PFSK-1 (cell line): ENCODE results near the gene UBA5.
A peak's percentile ranks its signal among the peaks of the same experiment; 100 is the strongest.

Source experiments
- FOXP2 ChIP-seq: optimal IDR thresholded peaks from 2 replicates; pipeline ENCODE3; 2011; ENCODE audit warnings: borderline replicate concordance, control low read depth, inconsistent platforms; ENCODE audit not compliant: insufficient read depth; ENCODE audit errors: extremely low read length, extremely low read depth
- POLR2AphosphoS5 ChIP-seq: IDR thresholded peaks from 2 replicates; pipeline ENCODE4 v1.6.1; 2012; ENCODE audit warnings: low read depth, mild to moderate bottlenecking, control low read depth, low read length, moderate library complexity
- SIN3A ChIP-seq: IDR thresholded peaks from 2 replicates; pipeline ENCODE4 v1.6.1; 2012; ENCODE audit warnings: mild to moderate bottlenecking, low read length, moderate library complexity, borderline replicate concordance; ENCODE audit not compliant: insufficient read depth
- TAF1 ChIP-seq: IDR thresholded peaks from 2 replicates; pipeline ENCODE4 v1.6.1; 2012; ENCODE audit warnings: low read length, control low read depth, borderline replicate concordance; ENCODE audit not compliant: insufficient read depth
- TF ChIP-seq, protein P1 (sequence below), 2 experiments: IDR thresholded peaks; 2 replicates each; pipeline versions ENCODE4 v1.6.1 to v1.8.0; 2011 to 2012; ENCODE audit warnings: low read depth in 2 of 2, low read length in 2 of 2, control low read depth in 1 of 2, inconsistent platforms in 1 of 2, mild to moderate bottlenecking in 1 of 2, moderate library complexity in 1 of 2; ENCODE audit not compliant: insufficient read depth in 1 of 2

Gene UBA5

DNA sequence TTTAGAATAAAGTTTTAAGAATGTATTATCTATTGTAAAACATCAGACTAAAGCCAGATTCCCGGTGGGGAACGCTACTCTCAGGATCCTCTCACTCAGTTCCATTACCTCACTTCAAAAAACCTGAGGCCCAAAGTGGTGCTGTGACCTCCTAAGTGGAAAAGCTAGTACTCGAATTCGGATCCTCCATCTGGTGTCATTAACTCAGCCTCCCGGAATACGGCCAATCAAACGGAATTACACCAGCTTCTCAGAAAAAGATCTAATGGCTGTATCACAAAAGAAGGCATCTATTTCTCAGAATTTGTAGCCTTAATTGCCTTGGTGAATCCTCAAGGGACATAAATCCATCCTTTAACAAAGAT, 1.1 kb upstream of the UBA5 start:
- TF ChIP-seq, protein P1, sequence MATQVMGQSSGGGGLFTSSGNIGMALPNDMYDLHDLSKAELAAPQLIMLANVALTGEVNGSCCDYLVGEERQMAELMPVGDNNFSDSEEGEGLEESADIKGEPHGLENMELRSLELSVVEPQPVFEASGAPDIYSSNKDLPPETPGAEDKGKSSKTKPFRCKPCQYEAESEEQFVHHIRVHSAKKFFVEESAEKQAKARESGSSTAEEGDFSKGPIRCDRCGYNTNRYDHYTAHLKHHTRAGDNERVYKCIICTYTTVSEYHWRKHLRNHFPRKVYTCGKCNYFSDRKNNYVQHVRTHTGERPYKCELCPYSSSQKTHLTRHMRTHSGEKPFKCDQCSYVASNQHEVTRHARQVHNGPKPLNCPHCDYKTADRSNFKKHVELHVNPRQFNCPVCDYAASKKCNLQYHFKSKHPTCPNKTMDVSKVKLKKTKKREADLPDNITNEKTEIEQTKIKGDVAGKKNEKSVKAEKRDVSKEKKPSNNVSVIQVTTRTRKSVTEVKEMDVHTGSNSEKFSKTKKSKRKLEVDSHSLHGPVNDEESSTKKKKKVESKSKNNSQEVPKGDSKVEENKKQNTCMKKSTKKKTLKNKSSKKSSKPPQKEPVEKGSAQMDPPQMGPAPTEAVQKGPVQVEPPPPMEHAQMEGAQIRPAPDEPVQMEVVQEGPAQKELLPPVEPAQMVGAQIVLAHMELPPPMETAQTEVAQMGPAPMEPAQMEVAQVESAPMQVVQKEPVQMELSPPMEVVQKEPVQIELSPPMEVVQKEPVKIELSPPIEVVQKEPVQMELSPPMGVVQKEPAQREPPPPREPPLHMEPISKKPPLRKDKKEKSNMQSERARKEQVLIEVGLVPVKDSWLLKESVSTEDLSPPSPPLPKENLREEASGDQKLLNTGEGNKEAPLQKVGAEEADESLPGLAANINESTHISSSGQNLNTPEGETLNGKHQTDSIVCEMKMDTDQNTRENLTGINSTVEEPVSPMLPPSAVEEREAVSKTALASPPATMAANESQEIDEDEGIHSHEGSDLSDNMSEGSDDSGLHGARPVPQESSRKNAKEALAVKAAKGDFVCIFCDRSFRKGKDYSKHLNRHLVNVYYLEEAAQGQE (IDR thresholded peaks at IDR 0.05; ENCODE audit: insufficient read depth in 1 of 2, low read depth in 2 of 2, low read length in 2 of 2) = no peak
- no peak for TF ChIP-seq SIN3A
- TF ChIP-seq TAF1 = no peak
- no peak for TF ChIP-seq POLR2AphosphoS5
- no peak for TF ChIP-seq FOXP2

DNA sequence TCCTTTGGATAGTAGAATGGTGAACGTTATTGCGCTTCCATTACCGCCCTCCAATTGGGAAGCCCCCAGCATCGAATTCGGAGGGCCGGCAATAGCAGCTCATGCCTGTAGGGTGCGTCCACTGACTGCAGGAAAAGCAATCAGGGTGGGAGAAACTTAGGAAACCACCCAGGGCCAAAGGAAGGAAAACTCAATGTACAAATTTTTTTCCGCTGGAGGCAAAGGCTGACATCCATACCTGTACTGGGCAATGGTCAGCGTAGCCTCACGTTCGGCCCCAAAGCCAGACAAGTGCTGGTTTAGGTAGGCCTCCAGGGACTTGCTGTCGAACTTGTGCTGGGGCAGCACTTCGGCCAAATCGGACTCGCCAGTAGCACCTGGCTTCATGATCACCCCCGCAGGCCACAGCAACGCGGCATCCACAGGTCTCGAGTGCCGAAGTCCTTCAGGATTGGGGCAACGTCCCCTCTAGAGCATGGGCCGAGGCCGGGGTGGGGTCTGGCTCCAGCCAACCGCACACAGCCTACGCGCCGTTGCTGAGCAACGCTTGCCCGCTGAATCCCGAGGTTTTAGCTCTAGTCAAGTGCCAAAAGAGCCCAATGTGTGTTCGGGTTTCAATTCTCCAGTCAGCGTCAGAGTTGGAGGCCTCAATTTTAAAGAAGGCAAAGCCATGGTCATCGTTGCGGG, 621 bp upstream of the UBA5 start, which contains the start of gene ACAD11:
Gene ACAD11, minus strand, starts transcription at position 445 of the 687 bp plus-strand sequence. Its CDS starts 58 bp downstream, at position 387.
- peak; percentile 18 for TF ChIP-seq FOXP2
- TF ChIP-seq, protein P1 (IDR thresholded peaks at IDR 0.05; ENCODE audit: insufficient read depth in 1 of 2, low read depth in 2 of 2, low read length in 2 of 2) = no peak

DNA sequence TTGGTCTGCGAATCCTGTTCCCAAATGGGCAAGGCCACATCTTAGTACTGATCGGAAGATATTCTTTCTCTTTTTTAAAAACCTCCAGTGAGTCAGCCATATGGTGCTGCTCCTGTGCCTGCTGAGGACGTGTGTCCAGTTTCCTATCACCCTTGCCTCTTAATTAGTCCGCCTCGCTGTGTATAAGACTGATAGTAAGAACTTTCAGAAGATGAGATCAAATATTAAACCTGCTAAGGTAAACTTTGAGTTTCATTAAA, 612 bp downstream of the UBA5 start:
- TF ChIP-seq POLR2AphosphoS5 = no peak
- no peak for TF ChIP-seq FOXP2
- TF ChIP-seq, protein P1 (IDR thresholded peaks at IDR 0.05; ENCODE audit: insufficient read depth in 1 of 2, low read depth in 2 of 2, low read length in 2 of 2) = no peak
- TF ChIP-seq TAF1 = no peak
- no peak for TF ChIP-seq SIN3A

DNA sequence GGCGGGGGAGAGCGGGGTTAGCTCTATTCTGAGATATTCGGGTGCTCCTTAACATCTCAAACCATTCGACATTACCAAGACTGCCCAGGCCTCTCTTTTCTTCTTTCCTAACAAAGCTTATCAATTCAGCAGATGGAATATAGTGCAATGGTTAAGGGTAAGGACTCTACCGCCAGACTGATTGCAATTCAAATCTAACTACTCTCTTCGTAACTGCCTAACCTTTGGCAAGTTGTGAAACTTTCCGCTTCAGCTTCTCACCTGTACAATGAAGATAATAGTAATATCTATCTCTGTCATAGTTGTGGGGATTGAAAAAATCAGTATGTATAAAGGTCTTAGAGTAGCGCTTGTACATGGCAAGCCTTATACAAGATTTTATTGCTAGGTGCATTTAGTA, 972 bp downstream of the UBA5 start:
- no peak for TF ChIP-seq POLR2AphosphoS5
- no peak for TF ChIP-seq TAF1

DNA sequence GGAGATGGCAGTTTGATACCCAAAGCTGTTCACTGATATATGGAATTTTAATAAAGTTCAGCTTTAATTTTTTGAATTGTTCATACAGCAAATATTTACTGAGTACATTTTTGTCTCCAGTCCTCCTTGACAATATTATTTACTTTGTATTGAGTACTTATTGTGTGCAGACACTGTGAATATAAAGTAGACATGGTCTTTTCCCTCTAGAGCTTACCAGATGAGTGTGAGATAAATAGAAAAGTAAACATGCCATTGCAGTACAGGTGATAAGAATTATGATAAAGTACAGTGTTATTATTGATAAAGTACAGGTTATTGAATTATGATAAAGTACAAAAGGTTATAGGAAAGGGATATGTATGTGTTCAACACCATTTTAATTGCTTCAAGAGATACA, 2.1 kb downstream of the UBA5 start:
- TF ChIP-seq POLR2AphosphoS5 (no peak), TAF1 (no peak), SIN3A (no peak), FOXP2 (no peak)
- TF ChIP-seq, protein P1 (IDR thresholded peaks at IDR 0.05; ENCODE audit: insufficient read depth in 1 of 2, low read depth in 2 of 2, low read length in 2 of 2) = no peak

DNA sequence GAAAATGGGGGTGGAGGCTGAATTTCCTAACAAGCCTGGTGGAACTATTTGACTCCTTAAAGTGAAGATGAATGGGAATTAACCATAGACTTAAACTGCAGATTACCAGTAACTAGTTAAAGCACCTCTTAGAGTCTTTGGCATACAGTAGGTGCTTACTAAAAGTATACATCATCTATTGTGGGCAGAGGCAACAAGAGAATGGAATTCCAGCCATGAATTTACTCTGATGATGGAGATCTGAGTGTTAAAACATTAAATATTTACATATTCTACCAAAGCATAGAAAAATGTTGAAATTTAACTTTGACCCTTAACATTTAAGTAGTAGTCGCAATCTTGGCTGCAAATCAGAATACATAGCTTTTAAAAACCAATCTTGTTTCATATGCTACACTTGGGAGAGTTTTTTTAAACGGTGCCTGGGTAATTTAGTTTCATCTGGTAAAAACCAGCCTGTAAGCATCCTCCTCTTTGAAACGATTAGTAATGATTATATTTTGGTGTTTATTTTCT, 5.2 kb downstream of the UBA5 start:
- TF ChIP-seq POLR2AphosphoS5 = no peak
- no peak for TF ChIP-seq FOXP2
- no peak for TF ChIP-seq SIN3A
- no peak for TF ChIP-seq TAF1
- TF ChIP-seq, protein P1 (IDR thresholded peaks at IDR 0.05; ENCODE audit: insufficient read depth in 1 of 2, low read depth in 2 of 2, low read length in 2 of 2) = no peak
